HS-27A (cell line): ENCODE results near the gene NCAM1.

Experiments
- DNase-seq: peaks from one replicate; pipeline ENCODE4 v3.0.0-alpha.2; 2012; ENCODE audit warnings: low read depth, missing footprints

NCAM1 gene

DNA sequence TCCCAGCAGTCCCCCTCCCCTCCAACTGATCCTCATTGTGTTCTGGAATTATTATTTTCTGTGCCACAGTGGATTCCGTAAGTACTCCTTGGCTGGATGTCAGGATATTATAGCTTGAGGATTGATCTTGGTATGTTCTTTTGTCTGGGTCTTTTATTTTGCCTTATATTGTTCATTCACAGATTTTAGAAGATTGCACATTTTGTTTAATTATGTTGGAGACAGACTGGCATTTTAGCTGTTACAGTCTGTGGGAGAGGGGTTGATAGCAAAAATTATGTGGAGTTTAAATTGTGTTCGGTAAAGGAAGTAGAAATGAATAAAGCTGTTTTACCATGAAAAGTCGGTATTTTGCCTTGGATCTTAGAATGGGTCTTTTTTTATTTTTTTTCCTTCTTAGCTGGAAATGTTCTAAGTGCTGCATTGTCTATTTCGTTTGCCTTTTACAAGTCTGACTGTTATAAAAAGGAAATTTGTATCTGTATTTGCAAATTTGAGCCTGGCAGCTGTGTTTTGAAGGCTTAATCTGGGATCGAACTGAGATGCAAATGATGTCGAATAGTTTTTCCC is 211.2 kb downstream of the NCAM1 start:
- DNase-seq = no peak

DNA sequence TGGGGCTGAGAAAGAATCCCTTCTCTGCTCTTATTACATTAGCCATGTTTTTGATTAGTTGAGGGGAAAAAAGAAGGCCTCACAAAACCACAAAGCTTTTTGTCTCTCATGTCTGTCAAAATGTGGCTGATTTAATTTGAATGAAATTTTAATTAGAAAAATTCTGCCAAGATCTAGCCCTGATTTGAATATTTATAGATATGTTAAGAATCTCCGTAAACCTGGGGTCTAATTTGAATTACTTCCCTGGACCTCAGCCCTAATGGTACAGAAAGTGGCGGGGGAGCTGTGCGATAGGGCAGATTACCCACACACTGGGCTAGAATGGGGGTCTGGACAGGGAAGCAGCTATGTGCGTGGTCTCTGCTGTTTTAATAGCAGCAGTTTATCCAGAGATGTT is 211.9 kb downstream of the NCAM1 start:
- no peak for DNase-seq

DNA sequence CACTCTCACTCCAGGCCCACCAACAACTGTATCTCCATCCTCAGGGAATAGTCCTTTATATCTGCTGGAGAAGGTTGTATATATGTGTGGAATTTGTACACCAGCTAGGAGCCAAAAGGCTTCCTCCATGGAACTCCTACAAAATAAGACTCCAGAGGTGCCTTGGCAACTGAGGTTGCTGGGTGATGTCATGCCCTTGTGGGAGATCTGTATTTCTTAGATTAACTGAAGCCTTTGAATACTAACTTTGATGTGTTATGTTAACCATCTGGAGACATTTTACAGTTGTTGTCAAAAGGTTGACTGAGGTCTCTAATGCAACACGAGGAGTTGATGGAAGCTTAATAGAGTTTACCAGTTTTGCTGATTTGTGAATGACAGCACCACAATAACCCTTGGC is 213.7 kb downstream of the NCAM1 start:
- DNase-seq = no peak

DNA sequence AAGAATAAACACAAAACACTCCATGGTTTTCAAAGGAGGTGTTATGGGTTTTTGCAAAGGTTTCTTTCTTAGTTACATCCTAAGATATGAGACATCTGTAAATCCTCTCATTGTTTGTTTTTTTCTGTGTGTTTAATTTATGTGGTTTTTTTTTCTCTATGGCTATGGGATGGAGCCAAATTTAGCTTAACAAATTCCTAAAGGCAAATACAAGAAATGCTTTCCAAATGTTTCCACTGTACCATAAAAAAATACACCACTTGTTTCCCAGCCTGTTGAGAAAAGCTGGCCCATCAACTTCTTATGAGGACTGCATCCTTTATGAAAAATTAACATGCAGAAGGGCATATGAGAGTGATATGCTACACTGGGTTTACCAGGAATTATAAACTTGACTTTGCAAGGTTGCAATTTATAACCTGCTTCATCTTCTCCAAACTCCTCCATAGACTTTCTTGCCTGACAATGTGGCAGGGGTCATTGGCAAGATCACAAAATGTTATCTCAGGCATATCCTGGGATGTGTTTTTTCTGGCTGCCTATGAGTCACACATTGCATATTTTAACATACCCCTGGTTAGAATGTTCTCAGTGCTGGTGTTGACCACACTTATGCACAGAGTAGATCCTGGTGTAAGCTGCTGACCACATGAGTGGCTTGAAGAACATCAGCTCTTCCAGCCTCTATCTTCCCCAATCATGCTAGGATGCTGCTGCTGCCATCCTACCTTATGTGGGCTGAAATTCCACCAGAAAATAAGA is 215.6 kb downstream of the NCAM1 start:
- peak; percentile 56 for DNase-seq

DNA sequence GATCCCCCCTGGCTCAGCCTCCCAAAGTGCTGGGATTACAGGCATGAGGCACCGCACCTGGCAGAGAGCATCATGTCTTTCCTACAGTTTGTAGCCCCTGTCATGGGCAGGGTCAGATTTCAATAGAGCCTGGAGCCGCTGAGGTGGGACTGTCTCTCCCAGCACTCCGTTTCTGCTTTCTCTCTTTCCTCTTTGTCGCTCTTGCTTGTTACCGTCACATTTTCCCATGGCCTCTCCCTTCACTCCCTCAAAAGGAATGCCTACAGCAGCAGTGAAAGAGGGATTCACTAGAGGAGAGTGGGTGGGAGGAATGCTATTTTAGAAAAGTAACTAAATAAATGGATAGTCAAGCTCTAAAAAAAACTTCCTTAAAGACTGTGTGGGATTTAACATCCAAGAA is 216.5 kb downstream of the NCAM1 start:
- no peak for DNase-seq

DNA sequence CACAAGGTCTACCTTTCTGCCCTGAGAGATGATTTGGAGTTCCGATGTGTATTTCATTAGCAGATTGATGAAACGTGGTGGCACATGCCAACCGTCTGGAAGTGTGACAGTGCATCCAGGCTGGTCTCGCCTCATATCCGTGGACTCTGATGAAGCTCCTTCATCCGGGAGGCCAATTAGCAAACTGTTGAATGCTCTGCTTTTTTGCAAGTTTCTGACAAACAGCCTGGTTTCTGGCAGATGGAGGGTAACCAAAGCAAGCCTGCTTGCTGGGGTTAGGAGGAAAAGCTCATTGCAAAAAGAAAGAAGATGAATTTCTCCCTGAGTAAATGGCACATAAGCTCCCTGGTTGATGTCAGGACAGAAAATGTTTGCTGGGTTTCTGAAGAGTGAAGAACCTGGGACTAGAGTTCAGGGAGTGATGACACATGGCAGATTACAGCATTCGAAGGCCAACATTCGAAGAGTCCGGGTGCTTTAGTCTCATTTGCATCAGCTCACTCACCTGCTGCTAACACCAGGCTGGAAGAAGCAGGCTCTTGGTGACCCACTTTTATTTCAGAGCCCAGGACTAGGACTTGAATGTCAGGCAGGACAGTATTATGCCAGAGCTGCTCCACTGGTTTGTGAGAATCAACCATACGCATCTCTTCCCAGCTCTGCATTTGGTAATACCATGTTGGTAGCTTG is 217.3 kb downstream of the NCAM1 start:
- DNase-seq = no peak

DNA sequence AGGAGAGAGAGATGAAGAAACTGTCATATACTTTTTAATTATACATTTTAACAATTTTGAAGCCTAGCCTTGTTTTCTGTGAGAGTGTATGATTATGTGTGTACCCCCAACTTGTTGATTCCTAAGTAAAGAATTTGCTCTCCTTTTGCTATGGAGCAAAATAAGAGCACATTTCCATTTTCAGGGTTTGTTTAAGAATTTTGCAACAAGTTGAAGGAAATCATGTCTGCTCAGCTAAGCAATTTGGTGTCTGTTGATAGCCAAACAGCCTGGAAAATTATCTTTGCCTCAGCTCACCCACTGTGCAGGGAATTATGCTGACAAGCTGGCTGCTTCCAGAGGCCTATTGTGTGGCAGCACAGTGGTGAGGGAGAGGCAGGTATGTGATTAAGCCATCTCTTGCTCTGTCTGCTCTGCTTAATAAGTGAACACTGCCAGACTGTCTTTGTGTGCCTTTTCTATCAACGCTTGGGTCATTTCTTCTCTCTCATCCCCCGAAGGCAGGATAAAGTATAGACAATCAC is 218.0 kb downstream of the NCAM1 start:
- no peak for DNase-seq

DNA sequence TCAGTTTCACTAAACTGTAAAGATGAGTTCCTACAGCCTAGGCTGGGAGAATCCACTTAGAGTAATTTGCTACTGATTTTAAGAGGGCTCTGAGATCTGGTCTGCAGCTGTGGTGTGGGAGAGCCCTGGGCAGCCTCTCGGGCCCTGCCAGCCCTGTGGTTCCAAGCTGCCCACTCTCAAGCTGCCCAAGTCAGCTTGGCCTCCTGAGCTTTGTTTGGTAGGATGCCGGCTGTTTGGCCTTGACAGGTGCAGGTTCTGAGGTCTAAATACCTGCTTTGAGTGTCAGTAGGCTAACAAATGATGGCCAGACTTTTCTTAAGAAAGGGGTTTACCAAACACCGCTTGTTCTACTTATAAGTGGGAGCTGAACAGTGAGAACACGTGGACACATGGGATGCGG is 219.9 kb downstream of the NCAM1 start:
- DNase-seq = no peak

DNA sequence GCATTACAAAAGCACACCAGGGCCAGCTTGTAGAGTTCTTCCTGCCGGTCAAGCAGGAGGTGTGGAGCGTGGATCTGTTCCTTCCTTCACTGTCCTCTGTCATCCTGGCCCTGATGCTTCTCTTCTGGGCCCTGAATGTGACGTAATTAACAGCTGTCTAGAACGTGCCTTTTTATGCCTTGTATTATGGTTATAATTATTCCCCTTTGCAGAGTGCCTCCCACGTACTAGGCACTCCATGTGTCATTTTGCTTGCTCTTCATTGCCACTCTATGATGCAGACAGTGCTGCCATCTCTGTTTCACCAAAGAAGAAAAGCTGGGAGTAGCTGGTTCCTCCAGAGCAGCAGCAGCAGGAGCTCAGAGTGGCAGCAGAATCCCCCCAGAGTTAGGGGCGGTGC is 221.1 kb downstream of the NCAM1 start:
- no peak for DNase-seq

DNA sequence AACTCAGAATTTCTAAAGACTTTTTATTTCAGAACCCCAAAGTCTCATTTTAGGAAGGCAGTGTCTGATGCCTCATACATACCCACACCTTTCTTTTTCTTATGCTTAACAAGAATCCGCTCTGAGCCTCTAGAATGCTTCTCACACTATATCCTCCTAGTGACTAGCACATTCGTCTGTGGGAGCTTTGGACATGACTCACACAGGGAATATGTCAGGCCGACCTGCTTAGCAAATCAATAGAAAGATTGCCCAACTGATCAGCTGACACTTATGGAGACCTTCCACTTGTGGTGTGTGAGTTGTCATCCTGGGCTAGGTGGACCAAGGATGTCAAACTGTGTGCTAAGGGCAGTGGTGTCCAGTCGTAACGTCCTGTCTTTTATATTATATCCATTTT is 223.3 kb downstream of the NCAM1 start:
- DNase-seq = peak; percentile 55

DNA sequence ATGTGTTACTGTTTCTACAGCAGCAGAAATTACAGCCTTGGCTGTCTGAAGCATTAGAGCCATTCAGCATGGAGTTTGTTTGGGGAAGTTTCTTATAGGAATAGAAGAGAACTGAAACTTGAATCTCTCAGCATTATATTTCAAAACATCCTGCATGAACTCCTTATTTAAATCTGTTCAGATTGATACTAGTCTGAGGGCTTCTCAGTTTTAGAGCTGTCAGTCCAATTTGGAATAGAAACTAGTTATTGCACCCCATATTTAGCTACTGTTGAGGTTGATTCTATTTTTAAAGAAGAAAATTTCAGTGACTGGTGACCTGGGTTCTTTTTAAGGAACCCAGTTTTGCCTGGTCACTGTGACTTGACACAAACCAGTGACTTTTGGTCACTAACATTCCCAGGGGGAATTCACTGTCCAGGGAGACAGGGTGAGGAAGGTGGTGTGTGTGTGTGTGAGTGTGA is 227.2 kb downstream of the NCAM1 start:
- DNase-seq = no peak

DNA sequence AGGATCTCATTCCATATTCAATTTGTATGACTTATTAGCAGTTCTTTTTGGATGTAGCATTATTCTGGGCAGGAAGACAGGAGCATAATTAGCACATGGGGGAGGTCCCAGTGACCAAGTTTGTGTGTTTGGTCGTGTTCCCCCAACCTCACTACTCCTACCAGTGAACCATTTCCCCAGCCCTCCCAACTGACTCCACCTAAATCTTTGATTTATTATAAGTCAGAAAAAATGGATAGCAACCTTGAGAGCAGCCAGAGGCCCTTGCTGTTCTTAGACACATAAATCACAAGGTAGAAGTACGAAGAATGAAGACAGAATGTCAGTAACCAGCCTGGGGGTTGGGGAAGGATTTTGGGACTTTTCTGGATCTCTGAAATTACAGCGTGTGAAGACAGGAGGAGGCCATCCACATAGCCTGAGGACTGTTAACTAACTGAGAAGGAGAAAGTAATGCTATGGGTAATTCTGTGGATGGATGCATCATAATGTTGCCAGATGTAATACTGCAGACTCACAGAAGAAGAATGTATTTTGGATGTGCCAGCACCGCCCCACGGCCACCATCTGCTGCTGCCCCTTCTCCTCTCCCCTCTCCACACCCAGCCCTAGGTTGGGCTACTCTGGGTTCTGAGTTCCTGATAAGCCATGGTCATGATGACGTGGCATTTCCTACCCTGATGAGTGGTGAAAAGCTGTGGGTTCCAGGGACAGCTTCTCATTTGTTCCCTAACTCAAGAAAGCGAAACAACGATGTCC is 228.9 kb downstream of the NCAM1 start:
- DNase-seq = peak; percentile 80

DNA sequence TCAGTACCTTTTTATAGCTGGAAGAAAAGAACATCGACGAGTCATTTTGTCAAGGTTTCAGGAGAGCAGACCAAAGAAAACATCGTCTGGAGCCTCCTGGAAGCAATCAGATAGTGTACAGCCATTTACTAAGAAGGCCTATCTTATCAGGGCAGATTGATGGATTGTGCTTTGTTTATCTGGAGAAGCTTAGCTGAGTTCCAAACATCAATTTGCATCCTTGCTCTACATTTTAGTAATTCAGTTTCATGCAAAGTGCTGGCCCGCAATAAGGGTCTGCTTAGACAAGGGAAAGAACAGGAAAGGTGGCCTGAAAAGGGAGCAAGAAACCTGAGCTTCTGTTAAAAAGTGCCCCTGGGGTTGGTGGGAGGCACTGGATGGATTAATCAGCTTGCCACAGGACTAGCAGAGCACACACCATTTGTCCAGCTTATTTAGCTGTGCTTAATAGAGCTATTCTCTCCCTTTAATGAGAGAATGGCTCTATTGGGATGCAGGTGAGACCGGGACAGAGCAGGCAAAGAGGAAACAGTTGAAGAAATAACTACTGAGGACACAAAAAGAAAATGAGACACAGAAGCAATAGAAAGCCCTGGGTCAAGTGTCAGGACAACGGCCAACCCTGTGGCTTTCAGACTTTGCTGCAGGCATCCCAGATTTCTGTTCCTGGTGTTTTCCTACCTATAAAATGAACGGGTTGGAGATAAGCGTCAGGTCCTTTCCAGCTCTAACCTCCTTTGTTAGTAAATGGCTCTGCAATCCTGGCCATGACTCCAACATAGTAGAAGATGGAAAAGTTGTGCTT is 231.1 kb downstream of the NCAM1 start:
- DNase-seq = no peak

DNA sequence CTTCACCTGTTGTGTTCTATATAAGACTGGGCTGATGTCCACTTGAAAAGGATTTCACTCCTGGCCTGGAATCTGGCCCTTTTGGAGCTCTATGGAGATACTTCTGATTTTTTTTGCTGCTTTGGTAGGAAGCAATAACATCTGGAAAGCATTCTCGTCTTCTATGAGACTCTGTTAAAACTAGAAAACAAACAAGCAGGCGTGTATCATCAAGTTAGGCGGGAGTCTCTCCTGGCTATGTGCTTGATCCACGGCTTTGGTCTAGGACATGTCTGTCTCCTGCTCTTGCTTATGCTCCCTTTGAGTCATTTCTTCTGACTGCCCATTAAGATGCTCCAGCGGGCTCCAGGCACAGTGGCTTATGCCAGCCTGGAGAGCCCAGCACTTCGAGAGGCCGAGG is 231.8 kb downstream of the NCAM1 start:
- DNase-seq = no peak

DNA sequence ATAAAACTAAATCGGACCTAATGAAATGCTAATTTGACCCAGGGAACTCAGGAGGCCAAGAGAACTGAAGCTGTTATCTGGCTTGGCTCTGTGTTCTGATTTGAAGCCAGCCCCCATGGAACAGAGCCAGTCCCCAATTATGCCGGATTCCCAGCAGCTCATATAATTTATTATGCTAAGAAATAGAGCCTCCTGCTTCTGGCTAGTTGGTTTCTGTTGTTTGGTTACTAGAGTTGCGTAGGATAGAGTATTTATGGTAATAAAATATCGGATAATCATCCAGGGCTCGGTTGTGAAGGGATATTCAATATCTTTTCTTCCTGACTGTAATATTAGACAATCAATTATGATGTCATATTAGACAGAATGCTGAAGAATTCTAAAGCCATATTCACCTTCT is 232.7 kb downstream of the NCAM1 start:
- DNase-seq = no peak

DNA sequence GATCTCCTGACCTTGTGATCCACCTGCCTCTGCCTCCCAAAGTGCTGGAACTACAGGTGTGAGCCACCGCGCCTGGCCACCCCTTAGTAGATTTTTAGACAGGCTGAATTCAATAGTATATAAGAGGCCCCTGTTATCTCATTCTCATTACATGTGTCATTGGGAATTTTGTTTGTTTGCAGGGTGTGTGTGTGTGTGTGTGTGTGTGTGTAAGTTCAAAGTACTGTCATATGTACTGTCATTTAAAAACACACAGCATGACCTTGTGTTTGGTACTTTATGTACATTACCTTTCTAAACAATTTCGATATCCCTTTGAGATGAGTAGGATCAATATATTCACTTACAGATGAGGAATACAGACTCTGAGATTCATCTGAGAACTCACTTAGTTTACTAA is 234.5 kb downstream of the NCAM1 start:
- no peak for DNase-seq

DNA sequence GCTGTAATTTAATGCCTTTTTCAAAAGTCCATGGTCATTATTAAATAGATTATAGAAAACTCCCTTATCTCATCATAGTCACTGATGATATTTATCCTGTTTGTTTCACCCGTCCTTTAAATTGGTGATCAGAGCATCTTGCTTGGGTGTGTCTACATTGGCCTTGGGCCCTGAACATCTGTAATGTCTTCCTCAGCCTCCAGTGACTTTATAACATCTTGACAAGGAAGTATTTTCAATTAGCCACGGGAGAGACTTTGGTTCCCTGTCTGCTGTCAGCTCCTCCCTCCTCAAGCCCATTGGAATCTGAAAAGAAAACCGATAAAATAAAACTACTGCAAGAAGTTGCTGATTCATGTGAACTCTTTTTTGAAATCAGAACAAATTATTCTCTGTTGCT is 236.2 kb downstream of the NCAM1 start:
- no peak for DNase-seq

DNA sequence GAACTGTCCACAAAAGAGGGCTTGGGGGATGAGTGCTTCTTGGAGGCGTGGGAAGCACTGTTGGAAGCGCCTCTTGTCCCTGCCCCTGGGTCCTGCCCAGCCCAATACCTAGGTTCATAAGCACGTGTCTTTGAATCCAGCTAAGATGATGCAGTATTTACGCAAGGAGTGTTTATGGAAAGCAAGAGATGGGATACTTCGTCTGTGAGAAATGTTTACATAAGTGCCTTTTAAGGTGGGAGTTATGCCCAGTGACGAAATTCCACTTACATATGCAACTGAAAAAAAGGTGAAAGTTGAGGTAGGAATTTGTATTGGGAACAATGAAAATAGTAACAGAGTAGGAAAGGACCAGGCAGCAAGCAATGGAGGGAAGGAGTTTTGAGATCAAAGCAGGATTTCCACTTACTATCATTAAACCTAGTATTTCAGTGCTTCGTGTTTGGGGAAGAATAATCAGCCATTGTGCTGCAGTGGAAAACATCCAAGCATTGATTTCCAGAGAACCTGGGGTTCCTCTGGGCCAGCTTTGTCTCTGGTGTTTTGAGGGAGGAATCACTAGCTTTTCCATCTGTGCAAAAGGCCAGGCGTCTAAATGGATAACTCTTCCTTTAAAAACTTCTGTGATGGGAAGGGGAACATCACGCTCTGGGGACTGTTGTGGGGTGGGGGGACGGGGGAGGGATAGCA is 237.9 kb downstream of the NCAM1 start:
- no peak for DNase-seq

DNA sequence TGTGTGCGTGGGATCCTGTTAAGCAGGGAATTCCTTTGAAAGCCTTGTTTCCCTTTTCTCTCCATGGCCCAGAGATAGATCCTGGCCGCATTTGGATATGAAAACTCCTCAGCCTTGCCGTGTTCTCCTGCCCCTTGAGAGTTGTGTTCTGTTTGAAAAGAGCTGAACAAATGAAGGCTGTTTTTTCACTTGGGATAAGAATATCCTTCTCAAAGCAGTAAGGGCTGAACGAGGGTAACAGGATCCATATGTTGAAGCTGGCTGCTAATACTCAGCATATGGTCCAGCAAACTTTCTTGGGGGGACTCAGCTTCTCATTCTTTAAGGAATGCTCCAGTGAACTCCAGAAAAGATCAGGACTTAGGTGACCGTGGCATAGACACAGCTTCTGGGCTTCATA is 238.6 kb downstream of the NCAM1 start:
- DNase-seq = no peak

DNA sequence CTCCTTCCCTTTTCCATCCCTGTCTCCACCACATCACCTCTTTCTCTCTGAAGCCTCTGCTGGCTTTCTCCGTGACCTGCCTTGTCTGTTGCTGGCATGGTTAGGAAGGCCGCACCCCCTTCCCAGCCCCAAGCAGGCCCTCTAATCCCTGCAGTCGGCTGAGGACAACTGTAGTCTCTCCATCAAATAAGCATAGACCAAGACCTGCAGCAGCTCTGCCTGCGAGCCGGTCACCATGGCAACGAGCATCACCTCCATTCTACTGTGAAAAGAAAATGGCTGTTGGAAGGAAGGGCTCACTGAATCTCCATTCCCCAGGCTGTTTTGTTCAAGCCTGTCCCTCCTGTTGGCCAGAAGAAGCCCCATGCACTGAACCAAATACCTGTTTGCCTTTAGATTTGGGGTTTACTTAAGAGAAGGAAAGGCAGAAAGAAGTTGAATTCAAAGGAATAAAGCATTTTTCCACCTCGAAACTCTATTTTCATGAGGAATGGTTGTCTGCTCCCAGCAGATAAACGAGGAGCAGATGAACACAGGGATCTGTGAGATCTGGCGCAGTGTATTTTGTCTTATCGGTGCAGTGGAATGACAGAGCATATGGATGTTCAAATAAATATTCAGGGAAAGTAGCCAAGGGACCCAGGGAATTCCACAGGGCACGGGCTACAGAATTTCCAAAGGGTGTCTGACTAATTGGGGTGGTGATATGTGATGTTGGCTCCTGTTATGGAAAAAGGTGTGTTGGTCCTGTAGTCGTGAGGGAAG is 240.0 kb downstream of the NCAM1 start:
- DNase-seq = no peak
